ENCODE measurements around the gene GNAI3.

Gene GNAI3

GRCh38 chr1:109546311-109547109 lies 1.9 kb upstream of the GNAI3 start:
- peak; percentile 65 for DNase-seq

DNA sequence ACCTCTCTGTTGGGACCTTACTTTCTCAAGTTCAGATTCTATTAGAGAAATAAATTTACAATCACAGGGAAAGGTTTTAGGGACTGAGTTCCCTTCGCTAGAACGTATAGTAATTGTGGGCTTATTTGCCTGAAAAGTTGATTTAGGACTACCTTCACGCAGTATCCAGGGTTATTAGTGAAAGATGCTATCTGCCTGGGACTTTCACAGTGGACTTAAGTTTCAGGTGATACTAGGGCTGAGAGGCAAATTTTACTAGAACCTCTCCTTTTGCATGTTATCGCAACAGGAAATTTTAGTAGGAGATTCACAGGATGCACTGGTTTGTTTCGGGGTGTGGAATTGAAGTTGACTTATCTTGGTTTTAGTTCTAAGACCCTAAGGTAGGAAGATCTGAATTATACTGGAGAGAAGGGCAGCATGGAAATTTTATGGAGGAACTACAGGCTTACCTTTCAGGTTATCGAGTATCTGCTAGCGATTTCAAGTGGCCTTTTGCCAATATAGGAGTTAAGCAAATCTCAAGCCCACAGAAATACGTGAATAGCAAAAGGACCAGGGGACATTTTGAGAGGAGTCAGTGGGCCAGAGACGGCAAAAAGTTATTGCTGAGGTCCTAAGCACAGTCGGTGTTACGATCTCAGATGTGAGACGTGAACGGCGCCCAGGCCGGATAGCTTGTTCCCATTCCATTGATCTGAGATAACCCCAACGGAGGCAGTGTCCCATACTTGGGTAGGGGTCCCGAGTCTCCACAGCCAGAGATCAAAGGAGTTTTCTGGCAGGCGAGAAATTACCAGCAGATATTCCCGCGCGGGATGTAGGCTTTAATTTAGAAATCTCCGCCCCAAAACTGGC lies 723 bp upstream of the GNAI3 start:
- DNase-seq = no peak

- no peak for DNase-seq
Measured at GRCh38 chr1:109556563-109556962, 8.1 kb downstream of the GNAI3 start.

- DNase-seq = no peak
Measured at GRCh38 chr1:109557520-109557919, 9.1 kb downstream of the GNAI3 start.

- no peak for DNase-seq
Measured at GRCh38 chr1:109559995-109560394, 11.6 kb downstream of the GNAI3 start.

DNA sequence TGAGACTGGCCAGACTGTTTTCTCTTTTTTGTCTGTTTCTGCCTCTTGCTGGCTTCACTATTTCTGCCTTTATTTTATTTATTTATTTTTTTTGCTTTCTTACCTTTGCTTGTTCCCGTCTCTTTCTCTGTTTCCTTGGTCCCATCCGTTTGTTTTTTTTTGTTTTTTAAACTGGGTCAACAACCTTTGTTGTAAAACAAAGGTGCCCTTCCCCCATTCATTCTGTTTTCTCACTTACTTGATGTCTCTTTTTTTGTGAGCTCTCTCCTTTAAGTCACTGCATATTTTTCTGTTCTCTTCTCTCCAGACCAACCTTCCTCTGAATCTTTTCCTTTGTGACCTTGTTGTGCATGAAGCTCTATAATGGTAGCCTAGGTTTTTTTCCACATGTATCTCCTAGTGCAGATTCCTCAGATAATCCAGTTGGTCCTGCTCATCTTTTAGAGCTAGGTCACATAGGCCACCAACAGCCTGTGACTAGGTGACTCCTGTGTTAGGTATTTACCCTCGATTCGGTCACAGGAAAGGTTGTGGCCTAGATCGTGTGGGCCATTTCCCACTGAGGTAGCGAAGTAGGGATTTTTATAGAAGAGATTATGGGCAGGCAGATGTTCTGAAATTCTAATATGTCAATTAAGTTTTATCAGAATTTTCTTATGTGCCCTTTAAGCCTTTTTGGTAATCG lies 15.9 kb downstream of the GNAI3 start:
- no peak for DNase-seq

DNA sequence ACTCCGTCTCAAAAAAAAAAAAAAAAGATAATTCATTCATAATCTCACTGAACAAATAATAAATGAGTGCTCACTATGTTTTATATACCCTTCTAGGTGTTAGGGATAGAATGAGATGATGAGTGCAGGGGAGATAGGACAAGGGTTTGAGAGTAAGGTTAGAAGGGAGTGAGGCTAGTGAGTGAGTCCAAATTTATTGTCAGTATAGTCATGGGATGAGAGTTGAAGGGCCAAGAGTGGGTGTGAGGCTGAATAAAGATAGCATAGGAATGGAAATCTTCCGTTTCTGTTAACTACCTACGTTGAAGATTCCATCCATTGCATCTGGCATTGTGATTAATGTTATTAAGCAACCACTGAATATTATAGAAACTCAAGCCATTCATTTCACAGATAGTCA lies 16.8 kb downstream of the GNAI3 start:
- DNase-seq = no peak

DNA sequence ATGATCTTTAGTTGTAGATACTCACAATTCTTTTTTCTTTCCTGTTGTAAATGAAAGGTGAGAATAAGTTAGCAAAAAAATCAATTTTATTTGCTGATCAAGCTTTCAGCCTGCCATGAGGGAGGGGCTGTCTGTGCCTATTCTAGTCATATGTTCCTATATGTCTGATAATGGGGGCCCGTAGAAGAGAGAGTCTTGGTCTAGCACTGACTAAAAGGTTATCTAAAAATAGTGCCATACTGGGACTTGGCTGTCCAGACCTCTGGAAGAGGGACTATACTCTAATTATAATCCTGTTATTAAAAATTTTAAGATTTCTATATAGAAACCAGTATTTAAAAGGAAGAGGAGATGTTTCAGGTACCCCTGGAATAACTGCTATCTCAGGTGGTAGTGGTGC lies 18.6 kb downstream of the GNAI3 start:
- no peak for DNase-seq

GRCh38 chr1:109567877-109568672 lies 19.7 kb downstream of the GNAI3 start:
- no peak for DNase-seq

DNA sequence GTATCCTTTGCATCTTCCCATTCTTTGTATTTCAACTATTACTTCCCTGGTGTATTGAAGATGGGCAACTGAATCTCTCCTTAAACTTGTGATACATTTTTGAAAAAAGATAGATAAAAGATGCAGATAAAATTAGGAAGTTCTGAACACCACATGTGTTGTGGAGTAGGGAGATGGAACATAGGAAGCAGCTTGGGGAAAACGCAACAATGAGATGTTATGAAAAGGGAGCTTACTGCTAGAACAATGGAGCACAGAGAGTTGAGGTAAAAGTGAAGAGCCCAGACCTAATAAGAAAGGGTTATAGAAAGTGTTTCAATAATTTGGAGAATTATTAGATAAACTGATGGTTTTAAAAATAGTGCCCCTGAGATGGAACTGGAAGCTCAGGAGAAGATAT lies 20.9 kb downstream of the GNAI3 start:
- DNase-seq = no peak

DNA sequence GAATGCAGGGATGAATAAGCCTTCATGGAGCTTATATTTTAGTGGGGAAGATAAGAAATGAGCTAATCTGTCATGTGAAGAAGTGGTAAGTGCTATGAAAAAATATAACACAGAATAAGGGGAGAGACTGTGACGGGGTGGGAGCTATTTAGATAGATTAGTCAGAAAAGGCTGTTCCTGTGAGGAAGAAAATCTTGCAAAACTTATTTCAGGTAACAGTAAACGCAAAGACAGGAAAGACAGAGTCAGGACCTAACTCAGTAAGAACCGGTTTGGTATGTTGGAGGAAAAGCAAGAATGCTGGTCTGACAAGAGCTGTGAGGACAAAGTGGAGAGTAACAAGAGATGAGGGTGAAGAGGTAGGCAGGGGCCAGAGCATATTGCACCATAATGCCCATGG lies 22.0 kb downstream of the GNAI3 start:
- no peak for DNase-seq

GRCh38 chr1:109573785-109574184 lies 25.4 kb downstream of the GNAI3 start:
- no peak for DNase-seq

DNA sequence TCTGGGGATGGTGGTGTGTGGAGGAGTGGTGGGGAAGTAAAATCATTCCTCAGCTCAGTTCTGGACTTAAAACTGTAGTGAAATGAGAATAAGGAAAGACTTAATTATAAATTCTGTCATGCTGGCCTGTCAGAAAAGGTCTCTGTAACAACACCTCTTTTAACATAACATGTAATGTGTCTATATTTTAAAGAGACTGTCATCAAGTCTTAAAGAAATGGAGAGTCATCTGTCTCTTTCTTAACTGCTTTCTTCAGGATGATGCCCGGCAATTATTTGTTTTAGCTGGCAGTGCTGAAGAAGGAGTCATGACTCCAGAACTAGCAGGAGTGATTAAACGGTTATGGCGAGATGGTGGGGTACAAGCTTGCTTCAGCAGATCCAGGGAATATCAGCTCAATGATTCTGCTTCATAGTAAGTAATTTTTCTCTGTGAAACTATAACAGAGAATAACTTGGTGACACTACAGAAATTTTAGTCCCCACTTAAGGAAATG lies 30.6 kb downstream of the GNAI3 start:
- DNase-seq = no peak

GRCh38 chr1:109579491-109579890 lies 31.1 kb downstream of the GNAI3 start:
- no peak for DNase-seq

GRCh38 chr1:109582021-109582420 lies 33.6 kb downstream of the GNAI3 start:
- no peak for DNase-seq

- no peak for DNase-seq
Measured at GRCh38 chr1:109584766-109585165, 36.4 kb downstream of the GNAI3 start.

DNA sequence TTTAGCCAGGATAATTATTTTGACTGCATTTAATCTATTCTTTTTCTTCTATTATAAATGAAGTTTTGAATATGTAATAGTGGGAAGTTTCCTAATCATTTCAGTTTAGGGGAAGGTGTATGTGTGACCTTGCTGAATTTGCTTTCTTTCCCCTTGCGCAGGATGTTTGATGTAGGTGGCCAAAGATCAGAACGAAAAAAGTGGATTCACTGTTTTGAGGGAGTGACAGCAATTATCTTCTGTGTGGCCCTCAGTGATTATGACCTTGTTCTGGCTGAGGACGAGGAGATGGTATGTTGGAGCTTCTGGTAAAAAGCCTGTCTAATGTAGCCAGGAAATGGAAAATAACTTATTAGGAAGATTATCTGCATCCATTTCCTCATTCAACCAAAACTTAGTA lies 37.6 kb downstream of the GNAI3 start:
- no peak for DNase-seq

DNA sequence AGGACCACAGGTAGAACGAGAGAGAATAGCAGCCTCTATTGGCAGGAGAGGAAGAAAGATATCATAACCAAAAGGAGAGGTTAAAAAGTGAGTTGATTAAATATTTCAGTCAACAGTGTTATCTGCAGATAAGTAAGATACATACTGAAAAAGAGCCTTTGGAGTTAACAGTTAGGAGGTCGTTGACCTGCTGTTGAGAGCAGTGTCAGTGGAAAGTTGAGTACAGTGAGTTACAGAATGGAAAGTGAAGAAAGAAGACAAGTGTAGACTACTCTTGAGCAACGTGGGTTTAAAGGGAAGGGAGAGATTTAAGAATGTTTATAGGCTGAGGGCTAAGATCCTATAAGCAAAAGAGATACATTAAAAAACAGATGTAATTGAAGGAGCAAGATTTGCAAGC lies 40.8 kb downstream of the GNAI3 start:
- DNase-seq = no peak

GRCh38 chr1:109589679-109590078 lies 41.3 kb downstream of the GNAI3 start:
- no peak for DNase-seq

DNA sequence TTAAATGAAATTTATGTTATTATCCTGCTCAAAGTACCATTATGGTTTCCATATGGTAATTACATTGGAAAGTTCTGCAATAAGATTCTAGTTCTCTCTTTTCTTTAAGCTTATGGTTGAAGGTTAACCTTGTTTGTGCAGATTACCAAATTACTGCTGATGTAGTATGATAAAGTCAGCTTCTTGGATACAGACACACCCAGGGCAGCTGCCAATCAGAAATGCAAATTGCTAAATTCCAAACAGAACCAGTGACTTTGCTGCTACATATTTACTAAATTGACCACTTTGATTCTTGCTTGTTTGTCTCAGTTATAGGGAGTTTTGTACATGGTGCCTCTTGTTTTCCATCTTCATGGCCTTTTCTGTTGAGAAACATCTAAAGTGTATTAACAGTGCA lies 44.5 kb downstream of the GNAI3 start:
- DNase-seq = no peak

DNA sequence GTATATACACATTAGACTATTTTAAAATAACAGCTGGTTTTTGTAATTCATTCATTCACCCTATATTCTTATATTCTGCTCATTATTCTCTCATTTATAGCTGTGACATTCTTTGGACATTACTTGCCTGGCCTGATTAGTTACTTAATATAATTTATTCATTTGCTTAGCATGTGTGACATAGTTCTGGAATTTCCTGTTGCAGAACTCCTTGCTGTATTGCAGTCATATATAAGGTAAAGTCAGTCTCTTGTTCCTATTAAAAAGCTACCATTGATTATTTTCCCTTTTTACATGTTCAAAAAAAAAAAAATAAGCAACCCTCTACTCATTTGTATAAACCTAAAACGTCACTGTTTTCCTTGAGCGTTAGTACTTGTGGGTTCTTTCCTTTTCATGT lies 47.1 kb downstream of the GNAI3 start:
- no peak for DNase-seq

DNA sequence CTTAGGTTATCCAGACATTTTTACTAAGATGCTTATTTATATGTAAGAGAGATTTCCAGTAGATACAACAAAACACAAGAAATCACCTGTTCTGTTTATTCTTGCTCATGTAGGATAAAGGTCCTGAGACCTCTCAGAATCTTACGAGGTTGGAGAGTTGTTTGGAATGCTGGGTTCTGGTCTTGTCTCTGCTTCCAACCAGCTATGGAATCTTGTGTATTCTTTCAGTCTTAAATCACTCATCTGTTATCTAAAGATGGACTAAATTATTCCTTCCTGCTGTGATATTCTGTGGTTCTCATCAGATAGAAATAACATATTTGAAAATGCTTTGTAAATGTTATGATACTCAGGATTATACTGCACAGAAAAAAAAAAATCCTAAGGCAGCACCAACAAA lies 49.7 kb downstream of the GNAI3 start:
- no peak for DNase-seq

GRCh38 chr1:109598655-109599054 lies 50.2 kb downstream of the GNAI3 start:
- no peak for DNase-seq
